B cell (primary cell): ENCODE measurements around the gene TAS2R60. TPM values are rescaled to one million over a fixed set of nuclear protein-coding genes. Genes with fewer than 3 reads are reported as not detected.

Experiments
- ATAC-seq: fragments of 200-7000 bp; cut with Tn5 transposase; one replicate; pipeline ENCODE4 v1.10.0; 2021; ENCODE audit warnings: low read depth, mild to moderate bottlenecking, moderate number of reproducible peaks, moderate library complexity
- CTCF ChIA-PET: fragments of 350-600 bp; sonication (Branson Sonifier 250); formaldehyde crosslinking; loops from one replicate; lab custom pipeline; 2021; ENCODE audit warnings: antibody characterized with exemption, inconsistent platforms; lab: Charles Lee
- POLR2A ChIA-PET: fragments of 350-600 bp; sonication (Branson Sonifier 250); formaldehyde crosslinking; loops from one replicate; lab custom pipeline; 2021; ENCODE audit warnings: antibody characterized with exemption; lab: Charles Lee
- DNase-seq: peaks from one replicate; pipeline ENCODE4 v3.0.0; 2013
- H2AFZ ChIP-seq: 2 replicates; pipeline ENCODE4 v1.6.1; 2012; ENCODE audit warnings: mild to moderate bottlenecking, low read depth, low read length; ENCODE audit not compliant: insufficient read depth, poor library complexity, severe bottlenecking
- H3K27ac ChIP-seq, 2 donors: 1 replicate in 1 of 2; 2 replicates in 1 of 2; pipeline ENCODE4 v1.5.1; 2012 to 2013; ENCODE audit warnings: low read length in 2 of 2, mild to moderate bottlenecking in 2 of 2, moderate library complexity in 1 of 2
- H3K27me3 ChIP-seq, 4 experiments: fragments of 200-600 bp in 1 of 4; sonication (generic) in 1 of 4; replicated peaks in 1 of 4; 1 replicate in 2 of 4; 2 replicates in 2 of 4; pipeline versions ENCODE4 v1.6.1 to v1.7.0; 2013 to 2016; ENCODE audit warnings: low read length in 3 of 4, mild to moderate bottlenecking in 2 of 4, mixed read lengths in 1 of 4, moderate library complexity in 1 of 4; ENCODE audit not compliant: insufficient read depth in 4 of 4, control insufficient read depth in 3 of 4; ENCODE audit errors: control extremely low read depth in 1 of 4
- H3K36me3 ChIP-seq, 2 experiments: replicated peaks in 1 of 2; 1 replicate in 1 of 2; 2 replicates in 1 of 2; pipeline versions ENCODE4 v1.6.1 to v1.7.1; 2013; ENCODE audit warnings: low read length in 1 of 2; ENCODE audit not compliant: insufficient read depth in 2 of 2, control insufficient read depth in 1 of 2; ENCODE audit errors: control extremely low read depth in 1 of 2, extremely low read depth in 1 of 2
- H3K4me1 ChIP-seq, 2 donors: fragments of 200-600 bp in 1 of 2; sonication (generic) in 1 of 2; 1 replicate in 1 of 2; 2 replicates in 1 of 2; pipeline versions ENCODE4 v1.5.1 to v1.6.1; 2013 to 2017; ENCODE audit warnings: low read length in 2 of 2; ENCODE audit not compliant: control insufficient read depth in 2 of 2, insufficient read depth in 2 of 2
- H3K4me2 ChIP-seq: replicated peaks from 2 replicates; pipeline ENCODE3; 2012; ENCODE audit warnings: mild to moderate bottlenecking, low read depth, low read length; ENCODE audit not compliant: poor library complexity, severe bottlenecking
- H3K4me3 ChIP-seq, 5 experiments: fragments of 200-600 bp in 1 of 5; sonication (generic) in 1 of 5; 1 replicate in 3 of 5; 2 replicates in 2 of 5; pipeline versions ENCODE4 v1.5.1 to v1.7.0; 2011 to 2016; ENCODE audit warnings: low read length in 4 of 5, mild to moderate bottlenecking in 4 of 5, low read depth in 2 of 5, control low read depth in 1 of 5, moderate library complexity in 1 of 5; ENCODE audit not compliant: insufficient read depth in 1 of 5; ENCODE audit errors: control extremely low read depth in 1 of 5, extremely low read depth in 1 of 5
- H3K79me2 ChIP-seq: fragments of 200-600 bp; sonication (generic); one replicate; pipeline ENCODE4 v1.6.0; 2016; ENCODE audit warnings: low read length; ENCODE audit not compliant: control insufficient read depth, insufficient read depth
- H3K9ac ChIP-seq: fragments of 200-600 bp; sonication (generic); 2 replicates; pipeline ENCODE4 v1.6.1; 2017; ENCODE audit warnings: mild to moderate bottlenecking, low read length, moderate library complexity
- H3K9me3 ChIP-seq, 3 donors: one replicate each; pipeline versions ENCODE4 v1.6.1 to v1.7.1; 2013; ENCODE audit warnings: low read length in 2 of 3; ENCODE audit not compliant: control insufficient read depth in 2 of 3, insufficient read depth in 1 of 3; ENCODE audit errors: control extremely low read depth in 1 of 3
- H4K20me1 ChIP-seq: 2 replicates; pipeline ENCODE4 v1.6.0; 2012; ENCODE audit warnings: mild to moderate bottlenecking, low read length; ENCODE audit not compliant: insufficient read depth, control insufficient read depth, poor library complexity, severe bottlenecking
- H3K27ac Mint-ChIP-seq: one replicate; pipeline ENCODE4 v1.8.0; 2021; ENCODE audit warnings: mixed read lengths
- H3K27me3 Mint-ChIP-seq: one replicate; pipeline ENCODE4 v1.8.0; 2021; ENCODE audit warnings: mixed read lengths
- H3K4me1 Mint-ChIP-seq: one replicate; pipeline ENCODE4 v1.8.0; 2021; ENCODE audit warnings: mixed read lengths
- H3K4me3 Mint-ChIP-seq: one replicate; pipeline ENCODE4 v1.8.0; 2021; ENCODE audit warnings: mixed read lengths
- H3K9me3 Mint-ChIP-seq: one replicate; pipeline ENCODE4 v1.8.0; 2022; ENCODE audit warnings: mixed read lengths; ENCODE audit not compliant: insufficient read depth
- EZH2 ChIP-seq: IDR thresholded peaks from 2 replicates; pipeline ENCODE4 v1.6.1; 2012; ENCODE audit warnings: borderline replicate concordance, low read depth, mild to moderate bottlenecking, moderate library complexity, low read length; ENCODE audit not compliant: insufficient read depth, poor library complexity, severe bottlenecking
- WGBS: methylation state at CpG from one replicate; pipeline ENCODE4 v1.1.5; 2013; ENCODE audit warnings: missing lambda C conversion rate; ENCODE audit not compliant: insufficient coverage; 5-methylcytosine and 5-hydroxymethylcytosine counted together
- intact Hi-C: fragments of 100-400 bp; cut with micrococcal nuclease; formaldehyde crosslinking; loops from one replicate; pipeline ENCODE4 v1.10.0; 2022
- polyA plus RNA-seq: library from polyadenylated mRNA; depleted of rRNA; stranded (reverse); fragments of >200 nt; gene quantifications from 2 replicates; pipeline ENCODE4 v1.2.3, GENCODE V29; 2012
- total RNA-seq, 2 donors: library from RNA; stranded (reverse); fragments of 120-200 nt in 1 of 2; gene quantifications; 1 replicate in 1 of 2; 2 replicates in 1 of 2; pipeline versions ENCODE4 v1.2.3 to v1.2.4, GENCODE V29; 2013 to 2022
- TF ChIP-seq, protein P1 (sequence below): fragments of 200-600 bp; IDR thresholded peaks from one replicate; pipeline ENCODE4 v1.8.0; 2022; ENCODE audit warnings: antibody characterized with exemption, mild to moderate bottlenecking

TAS2R60 gene
- total and polyA plus RNA-seq, 2 donors (not counting 1 experiment from before 2014, with no cell fraction given) = not detected

DNA sequence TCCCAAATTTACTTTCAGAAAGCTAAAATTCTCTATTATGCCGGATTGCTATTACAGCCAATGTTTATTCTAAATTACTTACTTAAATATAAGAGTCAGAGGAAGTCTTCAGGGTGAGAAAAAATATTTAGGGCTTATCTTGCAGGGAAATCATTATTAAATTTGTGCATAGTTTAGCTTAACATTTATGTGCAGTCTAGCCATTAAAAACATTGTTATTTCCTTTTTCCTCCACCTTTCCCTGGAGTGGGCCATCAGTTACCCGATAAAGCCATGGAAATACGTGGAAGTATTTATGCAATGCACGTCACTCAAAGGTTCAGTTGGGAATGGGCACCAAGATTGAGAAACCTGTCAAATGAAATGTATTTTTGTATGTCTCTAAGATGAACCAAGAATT, 9.5 kb upstream of the TAS2R60 start:
- Histone ChIP-seq H3K9me3 (no peaks in the 10 kb centered on the region), H4K20me1 (no peaks in the 10 kb centered on the region), H3K79me2 (no peaks in the 10 kb centered on the region), H3K4me2 (no peak overlapping the region), H3K36me3 (no peaks in the 10 kb centered on the region), H3K4me1 (no peaks in the 10 kb centered on the region), H3K27me3 (peaks cover 0 to 5% (median 0%) of the 10 kb centered on the region in 4 experiments), H3K4me3 (no peak overlapping the region), H2AFZ (no peak overlapping the region), H3K9ac (no peak overlapping the region), H3K27ac (no peak overlapping the region)
- peaks cover 13% of the 10 kb centered on the region for H3K27me3 Mint-ChIP-seq
- DNase-seq = no peak
- peaks cover 2% of the 10 kb centered on the region for H3K4me1 Mint-ChIP-seq
- no peak overlapping the region for H3K27ac Mint-ChIP-seq
- no peak for ATAC-seq
- no peaks in the 10 kb centered on the region for H3K9me3 Mint-ChIP-seq
- ChIA-PET CTCF (interaction anchor here (1.6 kb wide), 1 partner anchor 18 kb away, joined by 3 read pairs; no protein-coding TSS in a partner anchor), POLR2A (no interaction called here)
- no CpG with 5 or more reads among the region's 4 CpGs for WGBS
- intact Hi-C loops = no loop called here
- TF ChIP-seq, protein P1, sequence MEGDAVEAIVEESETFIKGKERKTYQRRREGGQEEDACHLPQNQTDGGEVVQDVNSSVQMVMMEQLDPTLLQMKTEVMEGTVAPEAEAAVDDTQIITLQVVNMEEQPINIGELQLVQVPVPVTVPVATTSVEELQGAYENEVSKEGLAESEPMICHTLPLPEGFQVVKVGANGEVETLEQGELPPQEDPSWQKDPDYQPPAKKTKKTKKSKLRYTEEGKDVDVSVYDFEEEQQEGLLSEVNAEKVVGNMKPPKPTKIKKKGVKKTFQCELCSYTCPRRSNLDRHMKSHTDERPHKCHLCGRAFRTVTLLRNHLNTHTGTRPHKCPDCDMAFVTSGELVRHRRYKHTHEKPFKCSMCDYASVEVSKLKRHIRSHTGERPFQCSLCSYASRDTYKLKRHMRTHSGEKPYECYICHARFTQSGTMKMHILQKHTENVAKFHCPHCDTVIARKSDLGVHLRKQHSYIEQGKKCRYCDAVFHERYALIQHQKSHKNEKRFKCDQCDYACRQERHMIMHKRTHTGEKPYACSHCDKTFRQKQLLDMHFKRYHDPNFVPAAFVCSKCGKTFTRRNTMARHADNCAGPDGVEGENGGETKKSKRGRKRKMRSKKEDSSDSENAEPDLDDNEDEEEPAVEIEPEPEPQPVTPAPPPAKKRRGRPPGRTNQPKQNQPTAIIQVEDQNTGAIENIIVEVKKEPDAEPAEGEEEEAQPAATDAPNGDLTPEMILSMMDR = no peak
- no peak overlapping the region for H3K4me3 Mint-ChIP-seq

- intact Hi-C loops = no loop called here
- Histone ChIP-seq H3K9me3 (no peaks in the 10 kb centered on the region), H3K36me3 (no peaks in the 10 kb centered on the region), H3K4me3 (no peak overlapping the region), H3K79me2 (no peaks in the 10 kb centered on the region), H3K4me2 (no peak overlapping the region), H2AFZ (no peak overlapping the region), H3K4me1 (no peaks in the 10 kb centered on the region), H4K20me1 (no peaks in the 10 kb centered on the region), H3K27me3 (peaks cover 0 to 5% (median 0%) of the 10 kb centered on the region in 4 experiments), H3K9ac (no peak overlapping the region), H3K27ac (no peak overlapping the region)
- WGBS = 96% methylated on average over 9 of the region's 9 CpGs
- ChIA-PET CTCF (interaction anchor here (0.8 kb wide), 1 partner anchor 13 kb away, joined by 4 read pairs; no protein-coding TSS in a partner anchor), POLR2A (no interaction called here)
- Mint-ChIP-seq H3K27me3 (peaks cover 13% of the 10 kb centered on the region), H3K9me3 (no peaks in the 10 kb centered on the region), H3K4me1 (peaks cover 2% of the 10 kb centered on the region), H3K4me3 (no peak overlapping the region), H3K27ac (no peak overlapping the region)
- DNase-seq (no peak), ATAC-seq (no peak)
- no peak for TF ChIP-seq EZH2
- TF ChIP-seq, protein P1 = no peak
Measured at GRCh38 chr7:143434660-143435059, 8.6 kb upstream of the TAS2R60 start.
